ENCODE measurements around the gene TMTC1.
"Not testable (repeated sequence)": the region's sequence is repeated elsewhere in the genome, so short reads cannot be mapped to it uniquely, and the experiment has no call there.

Gene TMTC1

GRCh38 chr12:29783773-29784666 lies at the start of gene TMTC1:
Gene TMTC1 (minus strand): TSS chr12:29783942. CDS start chr12:29783751, 191 bp downstream.
- H3K4me3 ChIP-seq (ENCODE audit: low read length) = peak within 1 kb of the TSS; percentile 64
- TF ChIP-seq ZNF274 (IDR thresholded peaks at IDR 0.05; ENCODE audit: low read depth, low read length) = no peak

- H3K4me3 ChIP-seq (ENCODE audit: low read length) = no peak overlapping the region
- TF ChIP-seq ZNF274 (IDR thresholded peaks at IDR 0.05; ENCODE audit: low read depth, low read length) = no peak
Measured at GRCh38 chr12:29831173-29831572, 47.4 kb upstream of the TMTC1 start.

- no peak overlapping the region for H3K4me3 ChIP-seq (ENCODE audit: low read length)
- TF ChIP-seq ZNF274 (IDR thresholded peaks at IDR 0.05; ENCODE audit: low read depth, low read length) = no peak
Measured at GRCh38 chr12:29830391-29830790, 46.6 kb upstream of the TMTC1 start.

GRCh38 chr12:29818916-29819623 lies 35.3 kb upstream of the TMTC1 start:
- TF ChIP-seq ZNF274 (IDR thresholded peaks at IDR 0.05; ENCODE audit: low read depth, low read length) = no peak

GRCh38 chr12:29816874-29817725 lies 33.4 kb upstream of the TMTC1 start:
- TF ChIP-seq ZNF274 (IDR thresholded peaks at IDR 0.05; ENCODE audit: low read depth, low read length) = no peak
- H3K4me3 ChIP-seq (ENCODE audit: low read length) = no peak overlapping the region

More at GRCh38 chr12:29818916-29819623, 35.3 kb upstream of the TMTC1 start:
- no peak overlapping the region for H3K4me3 ChIP-seq (ENCODE audit: low read length)

GRCh38 chr12:29809616-29810361 lies 26.0 kb upstream of the TMTC1 start:
- not testable (repeated sequence) for H3K4me3 ChIP-seq (ENCODE audit: low read length)

- H3K4me3 ChIP-seq (ENCODE audit: low read length) = no peak overlapping the region
- TF ChIP-seq ZNF274 (IDR thresholded peaks at IDR 0.05; ENCODE audit: low read depth, low read length) = no peak
Measured at GRCh38 chr12:29807129-29807528, 23.4 kb upstream of the TMTC1 start.

- no peak for TF ChIP-seq ZNF274 (IDR thresholded peaks at IDR 0.05; ENCODE audit: low read depth, low read length)
- no peak overlapping the region for H3K4me3 ChIP-seq (ENCODE audit: low read length)
Measured at GRCh38 chr12:29804019-29804418, 20.3 kb upstream of the TMTC1 start.

- no peak overlapping the region for H3K4me3 ChIP-seq (ENCODE audit: low read length)
- no peak for TF ChIP-seq ZNF274 (IDR thresholded peaks at IDR 0.05; ENCODE audit: low read depth, low read length)
Measured at GRCh38 chr12:29799591-29799990, 15.8 kb upstream of the TMTC1 start.

GRCh38 chr12:29797565-29798355 lies 14.0 kb upstream of the TMTC1 start:
- TF ChIP-seq ZNF274 (IDR thresholded peaks at IDR 0.05; ENCODE audit: low read depth, low read length) = no peak
- no peak overlapping the region for H3K4me3 ChIP-seq (ENCODE audit: low read length)

- TF ChIP-seq ZNF274 (IDR thresholded peaks at IDR 0.05; ENCODE audit: low read depth, low read length) = no peak
- H3K4me3 ChIP-seq (ENCODE audit: low read length) = no peak overlapping the region
Measured at GRCh38 chr12:29796823-29797263, 13.1 kb upstream of the TMTC1 start.

- no peak overlapping the region for H3K4me3 ChIP-seq (ENCODE audit: low read length)
- TF ChIP-seq ZNF274 (IDR thresholded peaks at IDR 0.05; ENCODE audit: low read depth, low read length) = no peak
Measured at GRCh38 chr12:29795715-29796114, 12.0 kb upstream of the TMTC1 start.

- TF ChIP-seq ZNF274 (IDR thresholded peaks at IDR 0.05; ENCODE audit: low read depth, low read length) = no peak
- H3K4me3 ChIP-seq (ENCODE audit: low read length) = no peak overlapping the region
Measured at GRCh38 chr12:29794862-29795261, 11.1 kb upstream of the TMTC1 start.

Data from GM08714 (cell line).